ENCODE data around the gene RAB11FIP3.

DNA sequence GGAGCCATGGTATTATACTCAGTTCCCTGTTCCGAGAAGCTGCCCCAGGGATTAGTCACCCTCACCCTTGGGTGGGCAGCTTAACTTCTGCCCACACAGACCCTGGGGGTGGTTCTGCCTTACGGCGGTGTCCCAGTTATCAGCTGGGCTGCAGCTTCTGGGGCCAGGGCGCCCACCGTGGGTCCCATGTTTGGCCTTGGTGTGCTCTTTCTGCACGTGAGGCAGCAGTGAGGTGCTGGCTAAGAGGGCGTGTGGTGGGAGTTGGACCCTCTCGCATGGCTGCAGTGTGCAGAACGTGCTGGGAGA is 46.7 kb downstream of the RAB11FIP3 start:
- TF ChIP-seq, protein P1, sequence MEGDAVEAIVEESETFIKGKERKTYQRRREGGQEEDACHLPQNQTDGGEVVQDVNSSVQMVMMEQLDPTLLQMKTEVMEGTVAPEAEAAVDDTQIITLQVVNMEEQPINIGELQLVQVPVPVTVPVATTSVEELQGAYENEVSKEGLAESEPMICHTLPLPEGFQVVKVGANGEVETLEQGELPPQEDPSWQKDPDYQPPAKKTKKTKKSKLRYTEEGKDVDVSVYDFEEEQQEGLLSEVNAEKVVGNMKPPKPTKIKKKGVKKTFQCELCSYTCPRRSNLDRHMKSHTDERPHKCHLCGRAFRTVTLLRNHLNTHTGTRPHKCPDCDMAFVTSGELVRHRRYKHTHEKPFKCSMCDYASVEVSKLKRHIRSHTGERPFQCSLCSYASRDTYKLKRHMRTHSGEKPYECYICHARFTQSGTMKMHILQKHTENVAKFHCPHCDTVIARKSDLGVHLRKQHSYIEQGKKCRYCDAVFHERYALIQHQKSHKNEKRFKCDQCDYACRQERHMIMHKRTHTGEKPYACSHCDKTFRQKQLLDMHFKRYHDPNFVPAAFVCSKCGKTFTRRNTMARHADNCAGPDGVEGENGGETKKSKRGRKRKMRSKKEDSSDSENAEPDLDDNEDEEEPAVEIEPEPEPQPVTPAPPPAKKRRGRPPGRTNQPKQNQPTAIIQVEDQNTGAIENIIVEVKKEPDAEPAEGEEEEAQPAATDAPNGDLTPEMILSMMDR (IDR thresholded peaks at IDR 0.05) = no peak
- TF ChIP-seq POLR2AphosphoS5 (IDR thresholded peaks at IDR 0.05) (no peak), EP300 (IDR thresholded peaks at IDR 0.05) (no peak), POLR2A (IDR thresholded peaks at IDR 0.05) (no peak)

Data from stomach (tissue), 4 donors.